GM19463 (cell line): Measurements from ENCODE around the gene YKT6.

Experiments
- ATAC-seq: cut with Tn5 transposase; IDR thresholded peaks from one replicate; pipeline ENCODE4 v1.9.1; 2021; ENCODE audit warnings: mild to moderate bottlenecking, moderate library complexity; ENCODE audit not compliant: unreplicated experiment

YKT6 gene

DNA sequence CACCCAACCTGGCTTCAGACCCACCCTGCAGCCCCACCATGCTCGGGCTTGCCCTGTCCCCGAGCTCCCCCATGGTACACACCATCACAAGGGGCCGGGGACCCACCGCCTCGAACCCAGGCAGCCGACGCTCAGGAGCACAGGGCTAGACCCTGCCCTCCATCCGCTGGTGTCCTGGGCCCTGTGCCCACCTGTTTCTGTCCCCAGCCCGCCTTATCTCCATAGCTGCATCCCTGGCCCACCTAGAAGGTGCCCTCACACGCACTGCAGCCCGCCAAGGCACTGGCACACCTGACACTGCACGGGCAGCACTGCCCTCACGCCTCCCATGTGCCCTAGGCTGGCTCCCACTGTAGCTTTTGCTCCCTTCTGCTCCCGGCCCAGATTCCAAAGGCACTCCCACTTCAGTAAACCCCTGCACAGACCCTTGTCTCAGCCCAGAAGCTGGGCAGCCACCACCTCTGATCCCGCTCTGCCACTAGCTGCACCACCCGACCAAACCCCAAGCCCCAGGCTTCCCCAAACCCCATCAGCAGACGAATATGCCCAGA, 17.1 kb downstream of the YKT6 start:
- ATAC-seq, result no peak

DNA sequence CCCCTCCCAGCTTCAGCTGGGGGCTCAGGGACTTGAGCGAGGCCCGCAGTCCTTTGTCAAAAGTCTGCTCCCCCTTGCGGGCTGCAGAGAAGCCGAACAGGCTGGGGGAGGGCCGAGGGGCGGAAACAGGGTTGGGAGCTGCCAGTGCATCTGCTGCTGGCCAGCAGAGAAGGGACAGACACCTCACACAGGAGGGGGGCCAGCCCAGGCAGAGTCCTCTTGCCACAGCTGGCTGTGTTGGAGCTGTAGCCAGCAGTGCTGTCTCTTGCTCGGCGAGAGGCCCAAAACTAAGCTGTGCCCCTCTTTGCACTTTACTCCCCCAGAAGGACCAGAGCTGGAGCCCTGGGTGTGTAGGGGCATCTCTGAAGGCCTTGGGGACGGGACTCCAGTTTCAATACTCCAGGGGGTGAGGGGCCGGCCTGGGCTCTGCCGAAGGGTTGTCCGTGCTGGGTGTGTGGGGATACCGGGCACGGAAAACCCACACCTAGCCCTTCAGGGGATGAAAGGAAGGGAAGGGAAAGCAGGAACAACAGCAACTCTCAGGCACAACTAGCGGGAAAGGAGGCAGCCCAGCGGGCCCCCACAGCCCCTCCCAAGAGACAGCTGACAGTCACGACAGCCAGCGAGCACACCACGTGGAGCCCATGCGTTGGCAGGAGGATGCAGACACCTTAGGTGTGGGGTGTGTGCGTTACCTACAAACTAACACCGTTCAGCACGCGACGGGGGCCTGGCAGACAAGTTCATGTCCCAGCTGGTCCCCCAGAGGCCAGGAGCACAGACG, 17.8 kb downstream of the YKT6 start:
- ATAC-seq, result no peak

DNA sequence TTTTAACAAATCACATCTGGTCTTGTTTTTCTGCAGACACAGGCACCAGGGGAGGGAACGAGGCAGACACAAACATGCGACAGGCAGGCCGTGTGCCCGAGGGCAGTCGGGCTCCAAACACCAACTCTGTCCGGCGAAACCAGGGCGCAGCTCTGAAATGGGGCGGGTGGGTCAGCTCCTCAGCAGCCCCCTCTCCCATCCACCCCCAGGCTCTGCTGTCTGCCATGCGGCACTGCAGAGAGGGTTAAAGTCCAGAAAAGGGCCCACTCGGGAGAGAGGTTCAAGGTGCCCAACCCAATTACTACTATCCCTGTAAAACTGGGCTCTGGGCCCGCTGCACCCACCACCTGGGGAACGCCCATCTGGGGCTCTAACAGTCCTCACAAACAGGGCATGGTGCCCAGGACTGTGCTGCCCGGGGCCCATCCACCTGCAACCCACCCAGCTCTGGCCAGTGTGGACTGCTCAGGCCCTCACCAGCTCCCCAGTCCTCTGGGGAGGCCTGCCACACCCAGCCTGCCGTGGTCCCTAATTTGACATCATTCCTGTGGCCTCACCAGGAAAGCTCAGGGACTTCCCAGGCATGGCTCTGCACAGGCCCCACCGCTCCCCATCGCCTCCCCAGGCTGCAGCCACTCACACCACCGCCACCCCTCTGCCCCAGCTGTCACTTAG, 18.7 kb downstream of the YKT6 start:
- ATAC-seq, result no peak

DNA sequence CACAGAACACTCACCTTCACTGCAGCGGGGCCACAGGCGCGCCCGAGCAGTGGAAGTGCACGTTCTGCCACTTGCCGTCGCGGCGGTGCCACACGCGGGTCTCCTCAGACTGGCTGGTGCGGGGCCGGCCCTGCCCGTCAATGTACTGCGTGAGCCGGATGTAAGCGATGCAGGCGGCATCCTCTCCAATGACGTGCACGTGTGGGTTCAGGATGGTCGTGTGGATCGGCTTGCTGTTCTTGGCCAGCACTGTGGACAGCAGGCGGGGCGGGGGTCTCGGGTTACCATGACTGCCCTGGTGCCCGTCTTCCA, 19.2 kb downstream of the YKT6 start:
- no peak for ATAC-seq

DNA sequence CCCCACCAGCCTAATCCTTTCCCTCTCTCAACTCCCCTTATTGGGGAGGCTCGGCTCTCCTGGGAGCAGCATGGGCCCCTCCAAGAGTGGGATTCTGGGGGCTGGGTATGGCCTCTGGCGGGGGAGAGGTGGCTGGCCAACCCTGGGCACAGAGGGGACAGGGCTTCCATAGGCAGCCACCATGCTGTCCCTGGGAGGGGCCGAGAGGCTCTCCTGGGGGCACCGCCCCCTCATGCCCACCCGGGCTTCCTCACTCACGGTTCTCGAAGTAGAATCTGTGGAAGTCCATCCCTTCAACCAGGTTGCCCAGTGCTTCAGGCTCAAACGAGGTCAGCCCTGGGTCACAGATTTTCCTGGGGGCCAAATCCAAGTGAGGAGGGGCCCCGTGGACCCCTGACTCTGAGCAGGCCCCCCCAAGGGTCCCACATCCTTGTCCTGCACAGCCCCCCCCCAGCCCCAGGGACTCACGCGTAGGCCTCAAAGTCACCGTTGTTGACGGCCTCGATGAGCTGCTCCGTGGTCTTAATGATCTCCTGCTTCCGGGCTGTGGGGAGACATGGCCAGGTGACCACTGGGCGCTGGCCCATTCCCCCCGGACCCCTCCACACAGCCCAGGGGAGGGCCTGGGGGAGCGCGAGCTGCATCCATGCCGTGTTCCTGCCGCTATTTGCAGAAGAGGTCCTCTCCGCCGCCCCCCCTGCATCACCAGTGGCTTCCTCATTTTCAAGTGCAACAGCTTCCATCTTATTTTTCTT, 19.8 kb downstream of the YKT6 start:
- no peak for ATAC-seq

DNA sequence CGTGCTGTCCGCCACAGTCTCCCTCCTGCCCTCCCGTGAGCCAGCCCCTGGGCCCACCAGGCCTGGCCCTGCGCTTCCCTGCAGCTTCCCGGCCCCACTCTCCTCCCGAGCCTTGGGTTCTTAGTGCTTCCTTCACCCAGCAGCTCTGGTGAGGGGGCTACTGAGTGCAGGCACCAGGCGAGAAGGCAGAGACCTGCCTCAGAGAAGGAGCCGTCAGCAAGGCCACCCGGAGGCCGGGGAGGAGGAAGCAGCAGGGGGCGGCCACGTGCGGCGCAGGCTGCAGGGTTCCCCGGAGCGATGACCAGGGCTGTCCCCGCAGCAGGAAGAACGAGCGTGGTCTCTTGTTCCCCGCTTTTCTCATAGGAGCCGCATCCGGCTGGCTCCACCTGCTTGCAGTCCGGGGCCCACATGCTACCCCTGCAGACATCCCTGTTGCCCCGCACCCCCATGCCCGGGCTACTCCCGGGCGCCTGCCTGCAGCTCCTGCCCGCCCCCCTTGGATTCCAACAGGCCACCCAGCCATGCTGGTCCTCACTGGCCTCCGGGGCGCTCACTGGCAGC, 20.5 kb downstream of the YKT6 start:
- ATAC-seq, result no peak

DNA sequence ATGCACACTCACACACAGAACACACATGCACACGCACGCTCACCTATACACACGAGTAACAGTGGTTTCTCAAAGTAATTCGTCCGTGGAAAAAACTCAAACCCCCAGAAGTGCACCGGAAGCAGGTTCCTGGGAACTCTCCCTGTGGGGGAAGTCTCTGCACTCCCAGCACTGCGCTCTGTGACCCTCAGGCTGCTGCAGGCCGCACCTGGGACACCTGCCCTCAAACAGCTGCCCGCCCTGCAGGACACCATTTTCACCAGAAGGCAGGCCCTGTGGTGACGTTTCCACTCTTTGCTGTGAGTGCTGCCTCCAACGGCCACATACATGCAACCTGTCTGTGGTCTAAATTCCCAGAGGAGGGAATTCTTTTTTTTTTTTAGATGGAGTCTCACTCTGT, 21.3 kb downstream of the YKT6 start:
- no peak for ATAC-seq

DNA sequence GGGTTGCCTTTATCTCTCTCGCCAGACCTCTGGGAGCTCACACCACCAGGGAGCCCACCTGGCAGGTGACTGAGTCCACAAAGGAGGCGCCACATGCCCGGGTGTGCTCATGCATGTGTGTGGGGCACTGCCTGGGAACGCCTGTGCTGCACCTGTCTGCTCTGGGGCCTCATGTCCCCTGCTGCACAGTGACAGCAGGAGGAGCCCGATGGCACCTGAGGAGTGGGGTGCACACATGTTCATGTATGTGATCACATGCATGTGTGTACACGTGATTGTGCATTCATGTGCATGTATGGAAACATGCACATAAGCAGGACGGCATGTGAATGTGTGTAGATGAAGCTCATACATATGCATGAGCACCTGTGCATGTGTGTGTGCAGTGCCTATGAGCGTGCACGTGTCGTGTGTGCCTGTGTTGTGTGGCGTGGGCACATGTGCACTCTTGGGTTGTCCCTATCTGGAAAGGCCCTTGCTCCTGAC, 22.0 kb downstream of the YKT6 start:
- ATAC-seq, result no peak

DNA sequence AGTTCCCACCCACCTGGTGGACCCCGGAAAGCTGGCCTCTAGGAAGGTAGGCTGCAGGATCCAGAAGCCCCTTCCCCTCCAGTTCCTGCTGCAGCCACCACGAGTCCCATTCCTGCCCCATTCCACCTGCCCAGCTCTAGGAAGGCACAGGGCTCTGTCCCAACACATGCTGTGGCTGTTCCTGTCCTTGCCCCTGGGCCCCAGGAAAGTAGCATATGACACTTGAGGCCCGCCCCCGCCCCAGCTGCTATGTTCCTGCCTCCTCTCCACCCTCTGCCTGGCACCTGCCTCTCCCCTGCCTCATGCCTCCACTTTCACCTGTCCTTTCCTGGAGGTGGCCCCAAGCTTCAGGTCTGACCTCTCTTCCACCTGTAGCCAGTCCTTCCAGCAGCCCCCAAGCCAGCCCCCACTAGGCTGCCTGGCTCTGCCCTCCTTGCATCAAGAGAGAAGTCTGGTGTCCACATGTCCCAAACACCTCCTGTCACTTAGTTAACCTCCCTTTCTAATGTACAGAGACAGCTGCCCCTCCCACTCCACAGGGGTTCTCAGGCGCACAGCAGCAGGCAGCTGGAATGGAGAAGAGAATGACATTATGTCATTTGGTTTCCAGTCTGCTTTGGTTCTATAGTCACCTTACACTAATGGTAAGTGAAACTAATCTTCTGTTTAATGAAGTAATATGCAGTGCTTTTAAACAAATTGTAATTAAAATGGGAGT, 22.7 kb downstream of the YKT6 start:
- no peak for ATAC-seq

DNA sequence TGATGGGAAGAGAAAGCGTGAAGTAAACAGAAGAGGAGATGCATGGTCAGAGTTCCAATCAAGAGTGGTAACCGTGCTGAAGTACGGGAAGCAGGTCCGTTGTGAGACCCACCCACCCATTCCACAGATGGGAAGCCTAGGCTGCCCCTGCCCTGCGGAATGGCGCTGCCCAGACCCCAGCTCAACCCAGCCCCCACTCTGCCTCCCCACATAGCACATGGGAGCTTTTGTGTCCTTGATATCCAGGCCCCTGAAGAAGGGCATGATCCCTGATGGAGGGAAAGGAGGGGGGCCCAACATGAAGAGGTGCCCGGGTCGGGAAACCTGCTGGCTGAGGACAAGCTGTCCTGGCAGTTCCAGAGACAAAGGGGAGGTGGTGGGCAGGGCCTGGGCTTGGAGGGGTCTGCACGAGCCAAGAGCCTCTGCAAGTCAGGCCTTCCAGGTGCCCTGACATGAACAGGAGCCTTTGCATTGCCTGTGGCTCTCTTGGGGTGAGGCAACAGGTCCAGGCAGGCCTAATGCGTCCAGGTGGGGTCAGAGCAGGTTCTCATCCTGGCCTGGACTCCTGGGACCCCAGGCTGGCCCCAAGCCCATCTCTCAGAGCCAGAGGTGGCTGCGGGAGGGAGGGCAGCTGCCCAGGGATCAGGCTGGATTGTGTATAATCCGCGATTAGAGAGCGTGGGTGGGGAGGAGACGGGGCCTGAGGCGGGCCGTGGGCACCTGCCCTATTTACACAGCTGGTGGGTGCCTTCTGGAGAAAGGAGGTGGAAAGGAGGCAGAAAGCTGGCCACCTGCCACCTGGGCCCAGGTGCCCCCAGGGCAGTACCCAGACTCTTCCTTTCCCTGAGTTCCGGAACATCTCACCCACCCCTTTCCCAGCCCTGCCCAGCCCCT, 23.5 kb downstream of the YKT6 start:
- no peak for ATAC-seq

DNA sequence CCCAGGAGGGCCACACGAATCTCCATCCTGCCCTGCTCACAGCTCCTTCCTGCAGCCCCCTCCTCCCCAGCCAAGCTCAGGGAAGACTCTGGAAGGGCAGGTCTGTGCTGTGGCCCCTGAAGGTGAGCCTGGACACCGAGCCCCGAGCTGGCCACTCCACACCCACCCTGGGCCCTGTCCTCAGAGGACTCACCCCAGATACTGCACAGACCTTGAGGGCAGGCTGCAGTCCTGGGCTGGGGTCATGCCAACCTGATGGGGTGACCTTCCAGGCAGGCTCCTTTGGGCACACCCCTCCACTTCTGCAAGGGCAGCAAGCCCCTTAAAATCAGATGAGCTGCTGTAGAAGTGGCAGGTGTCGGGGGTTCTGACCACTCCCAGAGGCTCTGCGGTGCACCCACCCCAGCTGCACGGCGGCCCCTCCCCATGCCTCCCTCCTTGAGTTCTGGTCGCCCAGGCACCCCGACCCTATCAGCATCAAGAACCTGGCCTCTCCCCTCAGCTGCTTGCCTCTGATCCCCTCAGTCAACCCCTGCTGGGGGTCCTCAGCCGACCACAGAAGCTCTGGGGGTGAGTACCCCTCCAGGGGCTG, 24.3 kb downstream of the YKT6 start:
- ATAC-seq, result no peak

DNA sequence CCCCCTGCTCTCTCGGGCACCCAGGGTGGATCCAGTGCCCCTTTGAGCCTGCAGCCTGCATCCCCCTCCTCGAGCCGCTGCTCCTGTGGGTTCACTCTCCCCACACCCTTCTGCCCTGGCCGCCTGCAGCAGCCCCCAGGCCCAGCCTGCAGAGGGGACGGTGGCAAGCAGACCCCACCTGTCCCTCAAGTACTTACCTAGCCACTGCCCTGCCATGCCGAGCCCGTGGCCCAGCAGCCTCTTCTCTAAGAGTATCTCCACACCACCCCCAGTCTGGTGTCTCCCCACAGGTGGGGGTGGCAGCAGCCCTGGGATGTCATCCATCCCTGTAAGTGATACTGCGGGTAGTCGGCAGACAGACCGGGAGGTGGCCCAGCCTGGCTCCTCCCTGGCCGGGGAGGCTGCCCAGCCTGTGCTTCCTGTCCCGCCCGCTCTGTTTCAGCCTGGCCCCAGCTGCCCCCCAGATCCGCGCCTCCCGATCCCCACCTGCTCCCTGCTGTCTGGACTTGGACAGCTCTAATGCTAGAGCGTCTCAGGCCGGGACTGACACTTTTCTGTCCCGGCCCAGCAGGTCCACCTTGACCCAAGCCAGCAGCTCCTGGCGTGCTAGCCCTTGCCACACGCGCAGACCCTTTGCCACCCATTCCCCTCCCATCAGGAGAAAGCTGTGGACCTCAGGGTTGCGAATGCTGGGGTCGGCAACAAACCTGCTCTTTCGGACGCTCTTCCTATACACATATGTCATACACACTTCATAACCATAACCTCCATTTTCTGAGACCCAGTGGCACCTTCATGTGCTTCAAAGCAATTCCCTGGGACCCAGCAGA, 25.0 kb downstream of the YKT6 start:
- no peak for ATAC-seq

DNA sequence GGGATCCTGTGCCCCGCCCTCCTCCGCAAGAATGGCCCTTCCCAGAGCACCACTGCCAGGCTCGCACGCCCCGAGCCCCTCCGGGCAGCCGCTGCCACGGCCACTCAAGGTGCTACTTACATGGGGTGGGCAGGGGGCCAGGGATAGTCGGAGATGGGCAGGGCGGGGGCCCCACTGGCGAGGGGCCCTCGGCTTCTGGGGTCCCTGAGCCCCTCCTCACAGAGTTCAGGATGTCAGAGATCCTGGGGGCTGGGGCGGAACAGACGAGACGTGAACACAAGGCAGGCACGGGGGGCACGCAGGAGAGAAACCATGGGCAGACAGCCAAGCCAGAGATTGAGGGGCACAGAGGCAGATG, 25.6 kb downstream of the YKT6 start:
- ATAC-seq, result no peak

DNA sequence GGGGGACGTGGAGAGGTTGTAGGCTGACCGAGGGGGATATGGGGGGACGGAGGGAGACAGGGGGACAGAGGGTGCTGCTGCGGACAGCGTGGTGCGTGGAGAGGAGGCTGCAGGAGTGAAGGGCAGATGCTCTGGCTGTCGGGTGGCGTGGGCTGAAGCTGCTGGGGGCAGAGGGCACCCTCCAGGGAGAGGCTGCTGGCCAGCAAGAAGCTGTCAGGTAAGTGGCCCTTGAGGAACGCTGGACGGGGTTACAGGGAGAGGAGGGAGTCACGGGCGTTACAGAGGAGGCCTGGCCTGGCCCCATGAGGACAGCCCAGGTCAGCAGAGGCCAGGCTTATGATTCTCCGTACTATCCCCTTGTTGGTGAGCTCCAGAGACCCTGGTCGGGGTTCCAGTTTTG, 27.1 kb downstream of the YKT6 start:
- no peak for ATAC-seq

DNA sequence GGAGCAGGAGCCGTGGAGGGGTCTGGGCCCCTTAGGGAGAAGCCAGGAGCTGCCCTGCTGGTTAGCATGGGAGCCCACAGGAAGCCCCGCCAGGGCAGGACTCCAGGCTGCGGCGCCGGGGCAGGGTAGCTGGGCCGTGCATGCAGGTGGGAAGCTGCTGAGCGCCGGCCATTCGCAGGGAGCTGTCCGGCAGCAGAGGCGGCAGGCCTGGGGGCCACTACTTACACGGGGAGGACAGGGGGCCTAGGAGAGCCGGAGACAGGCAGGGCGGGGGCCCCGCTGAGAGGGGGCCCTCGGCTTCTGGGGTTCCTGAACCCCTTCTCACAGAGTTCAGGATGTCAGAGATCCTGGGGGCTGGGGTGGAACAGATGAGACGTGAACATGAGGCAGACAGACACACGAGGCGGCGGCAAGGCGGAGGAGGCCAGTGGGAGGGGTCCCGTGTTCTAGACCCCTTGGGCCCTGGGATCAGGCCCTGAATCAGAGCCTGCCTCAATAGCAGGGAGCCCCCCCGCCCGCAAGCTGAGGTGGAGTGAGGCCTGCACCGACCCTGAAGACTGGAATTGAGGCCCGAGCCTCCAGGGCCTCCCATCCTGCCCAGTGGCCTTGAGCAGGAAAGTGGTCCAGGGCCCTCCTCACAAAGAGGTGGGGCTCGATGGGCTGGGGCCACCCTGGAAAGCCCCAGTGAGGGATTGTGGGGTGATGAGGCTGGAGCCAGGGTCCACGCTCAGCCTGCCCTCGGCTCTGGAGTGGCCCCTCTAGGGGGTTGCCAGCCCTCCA, 28.0 kb downstream of the YKT6 start:
- ATAC-seq, result no peak

DNA sequence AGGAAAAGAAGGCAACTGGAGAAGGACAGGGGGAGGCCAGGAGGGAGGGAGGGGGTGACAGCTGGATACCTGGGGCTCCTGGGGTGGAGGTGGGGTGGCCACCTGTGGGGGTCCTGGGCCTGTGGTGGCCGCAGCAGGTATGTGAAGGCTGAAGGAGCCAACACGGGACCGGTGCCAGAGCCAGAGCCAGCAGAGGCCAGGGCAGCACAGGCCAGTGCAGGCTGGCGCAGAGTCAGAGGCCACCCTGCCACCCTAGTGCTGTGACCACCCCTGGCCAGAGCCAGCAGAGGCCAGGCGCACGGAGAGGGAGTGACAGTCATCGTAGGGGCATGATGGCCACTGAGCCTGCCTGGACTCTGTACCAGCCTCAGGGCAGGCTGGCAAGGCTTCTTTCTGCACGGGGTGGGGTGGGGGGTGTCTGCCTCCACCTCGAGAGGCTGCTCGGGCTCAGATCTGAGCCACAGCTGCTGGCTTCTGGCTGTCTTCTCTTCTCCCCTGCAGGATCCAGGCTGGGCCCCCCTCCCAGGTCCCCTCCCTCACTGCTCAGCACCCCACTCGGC, 28.8 kb downstream of the YKT6 start:
- no peak for ATAC-seq

DNA sequence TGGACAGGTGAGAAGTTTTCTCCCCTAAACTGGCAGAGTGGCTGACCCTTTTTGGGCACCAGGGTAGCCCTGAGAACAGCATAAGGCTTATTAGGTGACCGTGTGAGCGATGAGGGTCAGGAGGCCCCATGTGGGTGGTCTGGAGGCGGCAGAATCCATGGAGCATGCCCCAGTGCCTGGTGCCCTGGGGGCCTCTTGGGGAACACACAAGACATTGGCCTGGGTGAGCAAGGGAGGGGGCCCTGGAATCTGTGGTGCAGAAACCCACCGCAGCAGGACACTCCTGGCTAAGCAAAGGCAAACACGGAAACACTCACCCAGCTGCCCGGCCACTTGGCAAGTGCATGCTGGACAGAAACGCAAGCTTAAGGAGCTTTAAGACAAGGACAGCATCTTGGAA, 29.5 kb downstream of the YKT6 start:
- no peak for ATAC-seq
